Measurements from ENCODE around the gene NDUFAF8.

Gene NDUFAF8

DNA sequence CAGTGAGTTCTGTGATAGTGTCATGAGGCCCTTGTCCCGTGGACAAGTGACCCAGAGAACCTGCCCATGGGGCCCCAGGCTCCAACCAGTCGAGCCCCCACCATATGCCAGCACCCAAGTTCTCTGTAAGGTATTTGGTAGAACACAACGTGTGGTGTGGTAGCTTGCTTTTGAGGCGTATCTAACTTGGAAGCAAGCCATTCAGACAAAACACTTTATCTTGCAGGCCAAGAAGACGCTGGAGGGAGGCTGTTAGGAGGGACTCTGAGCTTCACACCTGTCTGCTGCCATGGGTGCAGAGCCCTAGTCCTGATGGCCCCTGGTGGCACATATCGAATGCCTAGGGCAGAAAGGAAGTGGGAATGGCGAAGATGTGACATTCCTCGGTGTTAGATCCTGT lies 1.6 kb downstream of the NDUFAF8 start:
- DNase-seq = no peak

DNA sequence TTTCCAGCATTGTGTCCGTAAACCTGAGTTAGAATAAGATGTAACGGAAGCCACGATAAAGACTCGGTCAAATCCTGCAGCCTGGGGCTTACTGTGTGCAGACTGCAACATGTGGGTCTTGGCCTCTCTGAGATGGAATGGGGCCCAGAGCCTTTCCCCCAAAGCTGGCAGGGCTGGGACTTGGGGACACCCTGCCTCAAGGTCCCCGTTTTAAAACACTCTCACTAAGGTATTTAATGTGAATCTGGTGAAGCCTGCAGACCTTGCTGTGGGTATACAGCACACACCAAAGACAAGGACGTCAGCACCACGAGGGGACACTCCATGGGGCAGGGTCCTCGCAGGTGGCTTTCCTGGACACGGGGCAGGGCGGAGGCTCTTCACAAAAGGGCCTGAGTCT lies 2.1 kb downstream of the NDUFAF8 start:
- DNase-seq = no peak

DNA sequence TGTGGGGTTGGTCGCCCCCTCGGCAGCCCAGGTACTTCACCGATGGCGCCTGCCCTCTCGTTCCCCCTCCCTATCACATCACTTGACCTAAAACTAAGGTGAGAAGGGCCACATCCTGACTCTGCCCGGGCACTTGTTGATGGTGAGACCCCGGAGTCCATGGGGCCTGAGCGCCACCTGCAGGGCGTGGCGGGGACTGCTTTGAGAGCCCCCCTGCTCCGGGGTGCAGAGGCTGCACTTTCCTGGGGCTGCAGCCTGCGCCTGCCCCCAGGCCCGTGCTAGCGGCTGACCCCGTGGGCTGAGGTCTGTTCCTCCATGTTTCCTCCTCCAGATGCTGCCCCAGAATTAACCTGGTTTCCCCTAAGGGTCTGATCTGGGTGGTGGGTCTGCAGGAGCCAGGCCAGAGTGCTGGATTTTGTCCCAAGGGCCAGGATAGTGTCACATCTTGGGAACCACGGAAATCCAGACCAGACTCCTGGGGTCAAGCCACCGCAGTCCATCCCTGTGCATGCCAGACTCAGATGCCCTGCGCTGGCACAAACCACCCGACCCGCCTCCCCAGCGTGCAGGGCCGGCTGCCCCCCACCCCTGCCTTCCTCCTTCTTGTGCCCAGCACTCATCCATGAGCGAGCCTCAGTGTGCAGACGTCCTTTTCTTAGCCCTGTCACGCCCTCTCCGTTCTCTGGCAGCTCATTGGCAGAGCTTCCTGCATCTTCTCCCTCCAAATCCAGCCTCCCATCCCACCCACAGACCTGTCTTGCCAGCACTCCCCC lies 2.7 kb downstream of the NDUFAF8 start:
- DNase-seq = no peak

DNA sequence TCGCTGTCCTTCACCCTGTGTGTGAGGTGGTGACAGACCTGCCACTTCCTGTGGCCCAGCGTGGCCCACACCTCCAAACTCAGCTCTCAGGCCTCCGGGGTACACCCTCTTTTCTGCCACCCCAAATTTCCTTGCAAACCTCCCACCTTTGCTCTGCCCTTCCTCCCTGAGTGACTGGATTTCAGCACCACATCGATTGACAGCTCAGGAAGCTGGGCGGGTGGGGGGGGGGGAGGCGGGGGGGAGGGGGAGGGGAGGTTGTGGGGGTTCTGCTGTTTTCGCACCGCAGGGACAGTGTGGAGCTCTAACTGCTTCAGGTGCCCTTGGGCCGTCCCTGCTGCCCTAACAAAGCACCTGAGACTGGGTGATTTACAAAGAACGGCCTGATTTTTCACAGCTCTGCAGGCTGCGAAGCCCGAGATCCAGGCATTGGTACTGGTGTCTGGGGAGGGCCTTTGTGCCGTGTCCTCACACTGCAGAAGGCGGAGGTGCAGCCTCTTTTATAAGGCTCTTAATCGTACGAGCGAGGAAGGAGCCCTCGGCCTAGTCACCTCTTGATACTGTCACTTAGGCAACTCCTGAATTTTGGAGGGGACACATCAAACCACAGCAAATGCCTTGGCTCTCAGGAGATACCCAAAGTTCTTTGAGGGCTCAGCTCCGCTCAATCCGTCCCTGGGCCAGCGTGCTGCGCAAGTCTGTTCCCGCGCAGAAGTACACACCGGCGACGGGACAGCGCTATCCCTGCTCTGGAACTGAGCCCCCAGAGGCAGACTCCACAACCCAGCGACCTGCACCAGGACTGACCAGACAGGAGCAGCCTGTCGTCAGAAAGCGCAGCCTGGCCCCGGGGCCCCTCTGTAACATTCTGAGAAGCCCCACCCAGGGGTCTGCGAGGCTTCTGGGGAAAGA lies 3.6 kb downstream of the NDUFAF8 start:
- no peak for DNase-seq

DNA sequence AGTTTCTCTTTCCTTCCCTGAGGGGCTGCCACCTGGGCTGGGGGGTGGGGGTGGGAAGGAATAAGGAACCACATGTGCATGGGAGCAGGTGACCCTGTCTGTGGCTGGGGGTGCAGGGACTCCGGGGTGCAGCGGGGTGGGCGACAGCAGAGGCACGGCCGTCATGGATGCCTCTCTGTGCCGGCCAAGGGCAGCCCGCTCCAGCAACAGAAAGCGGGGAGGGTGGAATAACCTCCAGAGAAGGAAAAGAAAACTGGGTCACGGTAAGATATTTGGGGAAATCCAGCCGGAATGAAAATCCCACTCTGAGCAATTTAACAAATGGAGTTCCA lies 4.2 kb downstream of the NDUFAF8 start:
- DNase-seq = no peak

DNA sequence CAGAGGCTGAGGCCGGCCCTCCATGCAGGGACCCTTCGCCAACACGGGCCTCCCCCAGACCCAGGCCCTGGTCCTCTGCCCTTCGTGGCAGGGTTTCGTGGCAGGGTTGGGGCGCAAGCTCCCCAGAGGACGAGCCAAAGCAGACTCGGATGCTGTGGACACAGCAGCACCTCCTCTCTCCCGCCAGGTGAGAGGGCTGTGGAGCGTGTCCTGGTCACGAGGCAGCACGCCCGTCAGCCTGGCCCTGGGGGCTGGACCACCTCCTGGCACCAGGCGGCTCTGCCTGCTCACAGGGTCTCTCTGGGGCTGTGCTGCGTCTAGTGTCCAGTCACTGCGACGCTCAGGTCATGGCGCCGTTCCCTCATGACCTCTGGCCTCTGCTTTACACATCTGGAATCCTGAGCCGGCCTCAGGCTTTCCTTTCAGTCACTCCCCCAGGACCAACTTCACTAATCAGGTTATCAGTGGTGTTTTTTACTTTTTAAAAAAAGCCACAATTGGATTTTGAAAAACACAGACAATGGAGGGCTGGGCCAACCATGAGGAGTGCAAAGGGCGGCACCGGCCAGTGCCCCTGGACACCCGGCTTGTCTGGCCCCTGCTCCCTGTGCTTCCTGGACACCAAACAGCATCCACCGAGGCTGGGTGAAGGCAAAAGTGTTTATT lies 5.4 kb downstream of the NDUFAF8 start:
- DNase-seq = no peak

DNA sequence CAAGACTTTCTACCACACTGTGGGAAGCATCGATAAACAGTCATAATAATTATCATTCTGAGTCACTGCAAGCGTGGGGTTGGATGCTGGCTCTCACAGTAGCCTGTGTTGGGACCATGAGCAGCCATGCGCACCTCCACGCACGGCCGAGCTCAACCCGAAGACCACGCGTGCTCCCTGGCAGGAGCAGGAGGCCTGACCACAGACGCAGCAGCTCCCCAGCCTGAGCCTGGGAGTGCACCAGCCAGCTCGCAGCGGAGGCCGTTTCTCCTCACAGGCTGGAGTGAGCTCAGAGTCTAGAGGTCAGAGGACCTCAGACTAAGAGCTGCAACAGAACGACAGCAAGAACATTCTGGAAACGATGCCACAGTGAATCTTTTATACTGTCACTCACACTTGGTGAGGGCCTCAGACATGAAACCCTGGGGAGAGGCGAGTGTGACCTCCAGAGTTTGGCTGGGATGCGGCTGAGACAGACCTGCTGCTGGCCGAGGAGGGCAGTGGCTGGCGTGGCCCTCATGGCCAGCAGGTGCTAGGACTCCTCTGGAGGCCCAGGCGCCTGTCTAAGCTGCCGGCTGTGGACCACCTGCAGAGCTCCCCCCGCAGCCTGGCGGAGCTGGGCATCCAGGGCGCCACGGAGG lies 6.0 kb downstream of the NDUFAF8 start:
- DNase-seq = no peak

DNA sequence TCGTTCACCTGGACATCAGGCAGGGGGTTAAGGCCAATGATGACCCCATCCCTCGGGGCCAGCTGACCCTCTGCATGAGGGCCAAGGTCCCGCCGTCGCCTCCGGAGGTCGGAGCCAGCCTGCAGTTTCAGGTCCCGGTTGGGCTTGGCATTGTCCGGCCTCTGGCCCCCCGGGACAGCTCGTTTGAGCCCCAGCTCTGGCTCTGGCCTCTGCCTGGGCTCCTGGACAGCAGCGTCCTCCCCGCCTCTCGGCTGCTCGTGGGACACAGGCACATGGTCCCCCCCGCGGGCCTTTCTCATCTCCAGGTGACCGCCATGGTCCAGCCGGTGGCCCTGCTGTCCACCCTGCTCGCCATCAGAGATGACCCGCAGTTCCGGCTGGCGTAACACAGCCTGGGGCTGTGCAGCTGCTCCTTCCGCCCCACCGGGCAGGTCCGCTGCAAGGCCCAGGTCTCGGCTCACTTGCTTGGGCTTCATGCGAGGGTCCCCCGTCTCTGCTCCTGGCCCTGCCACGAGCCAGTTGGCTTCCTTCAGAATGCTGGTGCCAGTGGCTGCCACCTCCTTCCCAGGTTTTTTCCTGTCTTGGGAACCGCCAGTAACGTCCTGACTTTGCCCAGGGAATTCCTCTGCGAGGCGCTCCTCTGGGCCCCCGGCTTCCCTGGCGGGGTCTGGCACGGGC lies 6.7 kb downstream of the NDUFAF8 start:
- no peak for DNase-seq

DNA sequence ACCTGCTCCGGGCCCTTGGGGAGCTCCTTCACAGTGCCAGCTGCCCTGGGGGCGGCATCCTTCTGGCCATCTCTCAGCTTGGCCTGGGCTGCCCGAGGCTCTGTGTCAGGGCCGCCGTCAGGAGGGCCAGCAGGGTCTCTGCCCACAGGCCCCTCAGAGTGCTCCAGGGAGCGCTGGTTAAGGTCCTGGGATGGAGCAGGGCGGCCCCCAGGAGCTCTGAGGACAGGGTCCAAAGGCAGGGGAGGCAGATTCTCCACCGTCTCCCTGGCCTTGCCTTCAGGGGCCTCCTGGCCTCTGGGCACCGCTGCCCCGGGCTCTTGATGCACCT lies 7.2 kb downstream of the NDUFAF8 start:
- DNase-seq = no peak

DNA sequence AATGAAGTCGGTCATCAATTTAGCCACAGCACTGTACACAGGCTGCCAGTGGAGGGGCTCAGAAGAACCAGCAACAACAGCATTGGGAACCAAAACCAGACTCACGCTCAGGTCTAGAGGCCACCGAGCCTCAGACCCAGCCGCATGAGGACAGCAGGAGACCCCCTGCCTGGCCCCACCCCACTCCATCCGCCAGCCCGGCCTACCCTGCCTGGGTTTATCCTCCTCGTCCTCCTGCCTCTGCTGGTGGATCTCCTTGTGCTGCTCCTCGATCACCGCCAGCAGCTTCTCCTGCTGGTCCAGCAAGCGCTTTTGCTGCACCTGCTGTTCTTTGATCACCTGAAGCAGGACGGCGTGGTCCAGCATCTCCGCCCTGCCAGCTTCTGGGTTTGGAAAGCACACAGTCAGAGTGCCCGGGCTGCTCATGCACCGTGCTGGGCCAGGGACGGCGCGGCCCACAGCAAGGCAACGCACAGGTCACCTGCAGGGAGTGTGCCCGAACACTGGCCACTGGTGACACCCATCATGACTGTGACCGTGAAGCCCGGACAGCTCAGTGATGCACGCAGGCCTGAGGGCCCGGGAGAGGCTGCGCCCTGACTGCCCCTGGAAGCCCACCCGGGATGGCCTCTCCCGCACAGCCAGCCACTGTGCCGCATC lies 7.7 kb downstream of the NDUFAF8 start:
- DNase-seq = no peak

DNA sequence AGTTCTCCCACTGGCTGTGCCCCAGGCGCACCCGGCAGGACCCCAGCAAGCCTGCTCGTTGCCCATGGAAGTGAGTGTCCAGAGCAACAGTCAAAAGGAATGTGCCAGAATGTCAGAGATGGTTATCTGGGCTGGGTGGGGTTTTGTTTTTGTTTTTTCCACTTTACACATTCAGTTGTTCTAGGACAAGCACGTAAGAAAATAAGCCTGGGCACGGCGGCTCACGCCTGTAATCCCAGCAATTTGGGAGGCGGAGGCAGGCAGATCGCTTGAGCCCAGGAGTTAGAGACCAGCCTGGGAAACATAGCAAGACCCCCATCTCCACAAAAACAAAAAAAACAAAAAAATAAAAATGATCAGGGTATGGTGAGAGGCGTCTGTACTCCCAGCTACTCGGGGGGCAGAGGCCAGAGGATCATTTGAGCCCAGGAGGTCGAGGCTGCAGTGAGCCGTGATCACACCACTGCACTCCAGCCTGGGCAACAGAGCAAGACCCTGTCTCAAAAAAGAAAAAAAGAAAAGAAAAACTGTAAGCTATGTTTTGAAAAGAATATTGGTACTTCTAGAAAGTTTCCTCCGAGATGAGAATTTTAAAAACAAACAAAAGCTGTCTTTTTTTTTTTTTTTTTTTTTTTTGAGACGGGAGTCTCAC lies 8.3 kb downstream of the NDUFAF8 start:
- no peak for DNase-seq

DNA sequence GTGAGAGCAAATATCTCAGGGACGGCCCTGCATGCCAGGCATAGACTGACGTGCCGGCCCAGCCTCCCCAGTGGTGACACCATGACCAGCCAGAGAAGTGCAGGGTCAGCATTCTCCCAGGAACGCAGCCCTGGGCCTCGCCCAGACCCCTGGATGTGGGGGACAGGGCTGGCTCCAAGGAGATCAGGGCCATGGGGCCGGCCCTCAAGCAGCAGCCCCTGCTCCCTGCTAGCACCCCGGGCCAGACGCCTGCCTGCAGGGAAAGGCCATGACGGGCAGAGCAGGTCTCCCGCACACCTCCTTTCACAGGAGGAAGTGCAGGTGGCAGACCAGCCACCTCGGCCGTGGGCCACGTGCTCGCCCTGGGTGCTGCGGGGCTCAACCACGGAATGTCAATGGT lies 9.5 kb downstream of the NDUFAF8 start:
- DNase-seq = no peak

DNA sequence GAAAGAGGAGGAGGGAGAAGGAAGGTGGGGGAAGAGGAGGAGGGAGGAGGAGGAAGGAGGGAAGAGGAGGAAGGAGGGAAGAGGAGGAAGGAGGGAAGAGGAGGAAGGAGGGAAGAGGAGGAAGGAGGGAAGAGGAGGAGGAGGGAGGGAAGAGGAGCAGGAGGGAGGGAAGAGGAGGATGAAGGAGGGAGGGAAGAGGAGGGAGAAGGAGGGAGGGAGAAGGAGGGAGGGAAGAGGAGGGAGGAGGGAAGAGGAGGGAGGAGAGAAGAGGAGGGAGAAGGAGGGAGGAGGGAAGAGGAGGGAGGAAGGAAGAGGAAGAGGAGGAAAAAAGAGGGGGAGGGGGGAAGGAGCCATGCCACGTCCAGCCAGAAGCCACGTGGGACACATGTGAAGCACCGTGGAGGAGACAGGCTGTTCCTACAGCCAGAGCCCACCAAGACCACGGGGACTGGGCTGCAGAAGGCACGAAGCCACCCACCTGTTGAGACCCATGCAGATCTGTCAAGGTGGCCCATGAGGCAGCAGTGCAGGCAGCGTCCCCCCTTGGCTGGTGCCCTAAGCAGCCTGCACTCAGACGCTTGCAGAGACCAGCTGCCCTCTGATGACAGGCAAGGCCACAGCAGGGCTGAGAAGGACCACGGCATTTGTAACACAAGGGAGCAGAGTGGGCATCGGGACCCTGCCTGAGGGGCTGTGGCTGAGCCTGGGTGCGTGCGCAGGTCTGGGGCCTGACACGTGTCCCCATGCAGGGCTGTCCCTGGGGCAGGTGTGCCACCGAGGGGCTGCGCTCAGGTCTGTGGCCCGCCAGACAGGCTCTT lies 10.3 kb downstream of the NDUFAF8 start:
- DNase-seq = no peak

DNA sequence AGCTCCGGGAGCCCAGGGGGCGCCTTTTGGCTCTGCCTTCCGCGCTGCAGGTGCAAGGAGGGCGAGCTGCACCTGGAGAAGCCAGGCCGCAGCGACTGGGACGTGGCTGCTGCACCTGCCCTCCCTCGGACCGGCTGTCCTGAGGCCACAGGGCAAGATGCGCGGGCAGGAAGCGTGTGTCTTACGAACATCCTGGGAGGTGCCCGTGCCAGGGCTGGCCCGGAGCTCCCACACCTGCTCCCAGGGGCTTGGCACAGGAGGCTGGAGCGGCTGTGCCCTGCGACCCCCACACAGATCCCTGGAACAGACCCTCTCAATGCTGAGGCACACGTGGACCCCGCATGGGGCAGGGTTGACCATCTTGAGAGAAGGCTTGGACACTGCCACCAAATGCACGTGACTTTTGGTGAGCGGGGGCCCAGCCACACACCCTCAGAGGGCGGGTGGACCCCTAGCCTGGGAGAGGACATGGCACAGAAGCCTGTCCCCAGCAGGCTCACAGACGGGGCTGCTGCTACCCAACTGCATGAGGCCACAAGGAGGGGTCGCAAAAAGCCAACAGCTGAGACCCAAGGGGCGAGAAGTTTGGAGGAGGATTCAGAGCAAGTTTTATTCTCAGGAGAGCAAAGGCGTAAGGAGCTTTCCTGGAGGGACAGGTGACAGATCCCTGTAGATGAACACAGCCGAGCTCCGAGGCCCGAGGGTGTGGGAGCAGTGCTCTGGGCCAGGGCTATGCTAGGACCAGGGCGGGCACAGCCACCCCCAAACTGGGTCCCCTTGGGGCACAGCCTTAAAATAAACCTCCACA lies 11.4 kb downstream of the NDUFAF8 start:
- peak; percentile 35 for DNase-seq

DNA sequence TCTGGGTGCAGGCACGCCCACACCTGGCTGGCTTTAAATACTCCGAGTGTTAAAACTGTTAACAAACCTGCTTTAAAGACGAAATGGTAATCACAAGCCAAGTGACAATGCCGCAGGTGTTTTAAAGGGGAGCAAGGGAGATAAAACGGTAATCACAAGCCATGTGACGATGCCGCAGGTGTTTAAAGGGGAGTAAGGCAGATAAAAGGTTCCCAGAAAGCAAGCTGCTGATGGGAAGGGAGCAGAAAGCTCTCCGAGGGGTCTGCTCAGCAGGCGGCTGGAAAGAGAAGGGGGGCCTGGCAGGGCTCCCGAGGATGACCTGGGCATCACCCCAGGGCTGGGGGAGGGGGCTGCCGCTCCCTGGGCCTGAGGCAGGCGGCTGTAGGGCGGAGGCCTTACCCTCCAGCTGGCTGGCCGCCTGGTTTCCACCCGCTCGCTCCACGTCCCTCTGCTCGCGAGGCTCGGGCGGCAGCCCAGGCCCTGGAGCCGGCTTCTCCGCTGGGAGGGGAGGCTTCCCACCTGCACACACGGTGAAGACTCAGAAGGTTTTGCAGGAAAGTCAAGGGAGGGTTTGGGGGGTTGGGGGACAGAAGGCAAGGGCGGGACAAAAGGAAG lies 12.1 kb downstream of the NDUFAF8 start:
- DNase-seq = peak; percentile 95

DNA sequence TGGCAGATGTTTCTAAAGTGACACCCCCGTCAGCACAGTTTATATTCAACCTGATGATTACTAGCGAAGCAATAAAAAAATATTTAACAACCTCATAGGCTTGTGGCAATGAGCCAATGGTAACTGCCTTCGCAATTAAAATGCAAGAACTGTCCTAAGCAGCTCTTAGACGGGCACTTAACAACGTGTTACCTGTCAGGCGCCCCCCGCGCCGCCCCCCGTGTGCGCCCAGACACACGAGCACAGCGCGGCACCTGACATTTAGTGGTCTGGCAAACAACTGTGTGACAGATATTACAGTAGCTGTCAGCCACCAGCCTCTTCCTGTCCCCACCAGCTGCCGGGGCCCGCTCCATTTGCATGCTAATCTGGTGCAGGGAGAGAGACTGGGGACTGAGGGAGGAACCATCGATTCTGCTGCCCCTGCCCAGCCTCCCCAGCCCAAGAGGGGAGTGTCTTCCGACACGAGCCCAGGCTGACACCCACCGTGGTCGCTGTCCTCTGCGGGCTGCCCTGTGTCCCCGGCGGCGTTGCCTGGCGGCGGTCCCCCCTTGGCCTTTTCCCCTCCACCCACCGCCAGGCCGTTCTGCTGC lies 12.7 kb downstream of the NDUFAF8 start:
- DNase-seq = peak; percentile 95

DNA sequence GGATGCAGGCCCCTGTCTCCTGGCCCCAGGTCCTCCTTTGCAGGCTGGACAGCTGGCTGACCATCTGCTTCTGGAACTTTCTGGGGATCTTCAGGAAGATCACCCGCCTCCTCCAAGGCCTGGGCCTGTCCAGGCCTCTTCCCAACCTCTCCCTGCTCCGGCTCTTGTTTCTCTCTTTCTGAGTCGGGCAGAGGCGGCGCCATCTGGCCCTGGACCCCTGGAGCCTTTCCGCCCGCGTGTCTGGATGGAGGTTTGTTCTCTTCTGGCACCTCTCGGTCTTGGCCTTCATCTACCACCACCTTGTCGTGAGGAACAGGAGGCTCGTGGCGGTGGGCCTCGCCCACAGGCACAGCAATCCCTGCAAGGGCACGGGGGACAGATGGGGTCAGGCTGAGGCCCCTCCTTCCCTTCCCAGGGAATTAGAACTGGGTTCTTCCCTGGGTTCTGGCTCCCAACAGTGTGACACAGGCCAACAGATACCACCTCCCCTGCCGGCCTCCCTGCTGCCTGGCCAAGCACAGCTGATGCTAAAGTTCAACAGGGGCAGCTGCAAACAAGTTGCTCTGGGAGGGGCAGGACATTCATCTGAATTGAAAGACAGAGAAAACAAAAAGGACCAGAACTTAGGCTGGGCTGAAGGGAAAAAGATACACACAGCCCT lies 13.3 kb downstream of the NDUFAF8 start:
- peak; percentile 51 for DNase-seq

DNA sequence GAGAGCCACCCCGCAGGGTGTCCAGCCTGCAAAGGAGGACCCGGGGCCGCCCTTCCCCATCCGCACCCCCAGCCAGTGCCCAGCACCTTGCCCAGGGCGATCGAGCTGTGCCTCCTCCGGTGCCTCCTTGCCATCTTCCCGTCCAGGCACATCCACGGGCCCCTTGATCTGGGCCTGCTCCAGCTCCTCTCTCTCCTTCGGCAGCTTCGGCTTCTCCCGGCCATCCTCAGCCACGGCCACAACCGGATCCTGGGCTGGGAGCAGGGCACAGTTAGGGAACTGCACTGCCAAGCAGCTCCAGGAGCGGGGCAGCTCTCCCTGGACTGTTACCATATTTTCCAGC lies 13.8 kb downstream of the NDUFAF8 start:
- no peak for DNase-seq

Data from NCI-H1092 treated with DMSO at 0.1 percent for 48 hours (cell line).